ENCODE measurements around the gene CSTF1.

DNA sequence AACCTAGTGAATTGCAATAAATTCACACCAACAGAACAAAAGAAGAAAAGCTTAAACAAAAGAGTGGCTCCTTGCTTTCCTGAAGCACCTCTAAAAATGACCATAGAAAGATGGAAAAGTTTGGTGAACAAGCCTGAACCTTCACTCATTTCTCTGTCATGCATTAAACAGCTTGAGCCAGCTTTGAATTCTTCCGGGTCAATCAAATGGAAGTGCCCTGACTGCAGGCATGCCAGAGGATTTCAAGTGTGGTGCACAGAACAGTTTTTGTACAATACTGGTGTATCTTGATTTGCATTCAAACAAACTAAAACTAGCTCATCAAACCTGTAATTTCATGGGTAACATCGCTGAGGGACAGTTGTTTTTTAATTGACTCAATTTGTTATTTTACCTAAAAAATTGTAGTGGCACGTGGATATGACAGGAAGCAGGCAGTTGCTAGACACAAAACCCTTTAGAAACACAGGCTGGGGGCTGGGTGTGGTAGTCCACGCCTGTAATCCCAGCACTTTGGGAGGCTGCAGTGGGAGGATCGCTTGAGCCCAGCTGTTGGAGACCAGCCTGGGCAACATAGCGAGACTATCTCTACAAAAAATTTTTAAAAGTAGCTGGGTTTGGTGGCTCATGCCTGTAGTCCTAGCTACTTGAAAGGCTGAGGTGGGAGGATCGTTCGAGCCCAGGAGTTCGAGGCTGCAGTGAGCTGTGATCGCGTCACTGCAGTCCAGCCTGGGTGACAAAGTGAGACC is 28.7 kb downstream of the CSTF1 start:
- TF ChIP-seq, protein P1, sequence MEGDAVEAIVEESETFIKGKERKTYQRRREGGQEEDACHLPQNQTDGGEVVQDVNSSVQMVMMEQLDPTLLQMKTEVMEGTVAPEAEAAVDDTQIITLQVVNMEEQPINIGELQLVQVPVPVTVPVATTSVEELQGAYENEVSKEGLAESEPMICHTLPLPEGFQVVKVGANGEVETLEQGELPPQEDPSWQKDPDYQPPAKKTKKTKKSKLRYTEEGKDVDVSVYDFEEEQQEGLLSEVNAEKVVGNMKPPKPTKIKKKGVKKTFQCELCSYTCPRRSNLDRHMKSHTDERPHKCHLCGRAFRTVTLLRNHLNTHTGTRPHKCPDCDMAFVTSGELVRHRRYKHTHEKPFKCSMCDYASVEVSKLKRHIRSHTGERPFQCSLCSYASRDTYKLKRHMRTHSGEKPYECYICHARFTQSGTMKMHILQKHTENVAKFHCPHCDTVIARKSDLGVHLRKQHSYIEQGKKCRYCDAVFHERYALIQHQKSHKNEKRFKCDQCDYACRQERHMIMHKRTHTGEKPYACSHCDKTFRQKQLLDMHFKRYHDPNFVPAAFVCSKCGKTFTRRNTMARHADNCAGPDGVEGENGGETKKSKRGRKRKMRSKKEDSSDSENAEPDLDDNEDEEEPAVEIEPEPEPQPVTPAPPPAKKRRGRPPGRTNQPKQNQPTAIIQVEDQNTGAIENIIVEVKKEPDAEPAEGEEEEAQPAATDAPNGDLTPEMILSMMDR (IDR thresholded peaks at IDR 0.05): no peak
- no peak for TF ChIP-seq POLR2A (IDR thresholded peaks at IDR 0.05)

Data from testis (tissue), 2 donors.